Esophagus (tissue), 2 donors: ENCODE measurements around the gene MACF1. TPM values are rescaled to one million over a fixed set of nuclear protein-coding genes. Genes with fewer than 3 reads are reported as not detected.
"Not testable (repeated sequence)": the region's sequence is repeated elsewhere in the genome, so short reads cannot be mapped to it uniquely, and the experiment has no call there.

Experiments
- H3K27ac ChIP-seq, 2 donors: one replicate each; pipeline ENCODE4 v1.5.1; 2013; ENCODE audit warnings: low read depth in 2 of 2, mild to moderate bottlenecking in 2 of 2, inconsistent platforms in 1 of 2, low read length in 1 of 2, moderate library complexity in 1 of 2
- H3K27me3 ChIP-seq, 2 donors: one replicate each; pipeline ENCODE4 v1.6.1; 2013; ENCODE audit warnings: low read length in 2 of 2, control low read depth in 1 of 2, mild to moderate bottlenecking in 1 of 2; ENCODE audit not compliant: insufficient read depth in 2 of 2, control insufficient read depth in 1 of 2
- H3K36me3 ChIP-seq, 2 donors: one replicate each; pipeline ENCODE4 v1.6.1; 2013; ENCODE audit warnings: low read length in 1 of 2; ENCODE audit not compliant: control insufficient read depth in 2 of 2, insufficient read depth in 2 of 2
- H3K4me1 ChIP-seq, 2 donors: one replicate each; pipeline ENCODE4 v1.6.1; 2013; ENCODE audit warnings: low read length in 1 of 2; ENCODE audit not compliant: control insufficient read depth in 2 of 2, insufficient read depth in 2 of 2
- H3K4me3 ChIP-seq, 2 donors: one replicate each; pipeline ENCODE4 v1.5.1; 2013; ENCODE audit warnings: low read length in 2 of 2, mild to moderate bottlenecking in 2 of 2, low read depth in 1 of 2, moderate library complexity in 1 of 2
- H3K9me3 ChIP-seq, 2 donors: one replicate each; pipeline ENCODE4 v1.6.1; 2013; ENCODE audit warnings: mild to moderate bottlenecking in 2 of 2, low read depth in 1 of 2, low read length in 1 of 2, moderate library complexity in 1 of 2; ENCODE audit not compliant: control insufficient read depth in 2 of 2, insufficient read depth in 1 of 2
- WGBS, 2 donors: extraction: QIAGEN DNeasy Blood & Tissue Kit; methylation state at CpG; one replicate each; pipeline ENCODE4 v1.1.7; 2013; 5-methylcytosine and 5-hydroxymethylcytosine counted together
- polyA plus RNA-seq, 2 donors: library from polyadenylated mRNA; stranded (reverse); fragments of 200-250 nt; gene quantifications; one replicate each; pipeline ENCODE4 v1.2.3, GENCODE V29; 2013
- donor health status: healthy with polysubstance abuse.
- donor health status: Bipolar disorder and iron deficiency.

The MACF1 gene
- polyA plus RNA-seq, 2 donors: 35.2 to 40.1 TPM

GRCh38 chr1:39441797-39442196, 237.3 kb downstream of the MACF1 start:
- Histone ChIP-seq H3K27me3 (no peaks in the 10 kb centered on the region), H3K4me1 (no peaks in the 10 kb centered on the region), H3K9me3 (no peaks in the 10 kb centered on the region), H3K27ac (no peak overlapping the region), H3K4me3 (no peak overlapping the region), H3K36me3 (peaks cover 21% of the 10 kb centered on the region in 2 donors)

- Histone ChIP-seq H3K4me1 (no peaks in the 10 kb centered on the region), H3K27ac (no peak overlapping the region), H3K9me3 (no peaks in the 10 kb centered on the region), H3K4me3 (no peak overlapping the region), H3K27me3 (no peaks in the 10 kb centered on the region), H3K36me3 (peaks cover 23 to 26% of the 10 kb centered on the region in 2 donors)
- 98 to 99% methylated on average over 2 of the region's 2 CpGs for WGBS, 2 donors
Measured at GRCh38 chr1:39445573-39445972, 241.1 kb downstream of the MACF1 start.

- Histone ChIP-seq H3K4me3 (no peak overlapping the region), H3K27me3 (no peaks in the 10 kb centered on the region), H3K4me1 (no peaks in the 10 kb centered on the region), H3K27ac (no peak overlapping the region), H3K36me3 (peaks cover 24 to 26% of the 10 kb centered on the region in 2 donors), H3K9me3 (no peaks in the 10 kb centered on the region)
- 77 to 78% methylated on average over 5 of the region's 5 CpGs for WGBS, 2 donors
Measured at GRCh38 chr1:39446986-39447567, 242.6 kb downstream of the MACF1 start.

GRCh38 chr1:39450041-39450440, 245.5 kb downstream of the MACF1 start:
- not testable (repeated sequence) for H3K4me3 ChIP-seq, H3K4me1 ChIP-seq, H3K9me3 ChIP-seq, H3K27ac ChIP-seq, H3K27me3 ChIP-seq
- WGBS, 2 donors: 89 to 90% methylated on average over 4 of the region's 4 CpGs
- peaks cover 30 to 34% of the 10 kb centered on the region in 2 donors for H3K36me3 ChIP-seq

GRCh38 chr1:39450956-39451606, 246.6 kb downstream of the MACF1 start:
- Histone ChIP-seq H3K4me3 (no peak overlapping the region), H3K4me1 (no peaks in the 10 kb centered on the region), H3K27ac (no peak overlapping the region), H3K9me3 (no peaks in the 10 kb centered on the region), H3K36me3 (peaks cover 36 to 37% of the 10 kb centered on the region in 2 donors), H3K27me3 (no peaks in the 10 kb centered on the region)
- WGBS, 2 donors: 67 to 69% methylated on average over 10 of the region's 10 CpGs

- 92 to 94% methylated on average over 7 of the region's 7 CpGs for WGBS, 2 donors
- Histone ChIP-seq H3K27ac (no peak overlapping the region), H3K4me3 (no peak overlapping the region), H3K4me1 (no peaks in the 10 kb centered on the region), H3K36me3 (peaks cover 38 to 39% of the 10 kb centered on the region in 2 donors), H3K27me3 (no peaks in the 10 kb centered on the region), H3K9me3 (no peaks in the 10 kb centered on the region)
Measured at GRCh38 chr1:39452081-39452480, 247.6 kb downstream of the MACF1 start.

GRCh38 chr1:39452540-39452939, 248.0 kb downstream of the MACF1 start:
- no peaks in the 10 kb centered on the region for H3K27me3 ChIP-seq
- H3K27ac ChIP-seq: no peak overlapping the region
- no peaks in the 10 kb centered on the region for H3K4me1 ChIP-seq
- no peak overlapping the region for H3K4me3 ChIP-seq
- H3K36me3 ChIP-seq: peaks cover 40 to 42% of the 10 kb centered on the region in 2 donors
- no peaks in the 10 kb centered on the region for H3K9me3 ChIP-seq
- 93 to 98% methylated on average over 5 of the region's 5 CpGs for WGBS, 2 donors

- 72 to 77% methylated on average over 8 of the region's 8 CpGs for WGBS, 2 donors
- Histone ChIP-seq H3K27me3 (no peaks in the 10 kb centered on the region), H3K4me3 (no peak overlapping the region), H3K4me1 (no peaks in the 10 kb centered on the region), H3K9me3 (no peaks in the 10 kb centered on the region), H3K36me3 (peaks cover 42 to 45% of the 10 kb centered on the region in 2 donors), H3K27ac (no peak overlapping the region)
Measured at GRCh38 chr1:39453603-39454002, 249.1 kb downstream of the MACF1 start.

GRCh38 chr1:39458991-39459390, 254.5 kb downstream of the MACF1 start:
- 58 to 73% methylated on average over 4 of the region's 4 CpGs for WGBS, 2 donors
- Histone ChIP-seq H3K27me3 (no peaks in the 10 kb centered on the region), H3K9me3 (no peaks in the 10 kb centered on the region), H3K36me3 (peaks cover 35 to 42% of the 10 kb centered on the region in 2 donors), H3K4me3 (no peak overlapping the region), H3K4me1 (no peaks in the 10 kb centered on the region), H3K27ac (no peak overlapping the region)

- no peak overlapping the region for H3K27ac ChIP-seq
- H3K36me3 ChIP-seq: peaks cover 20 to 34% of the 10 kb centered on the region in 2 donors
- H3K27me3 ChIP-seq: no peaks in the 10 kb centered on the region
- no peaks in the 10 kb centered on the region for H3K9me3 ChIP-seq
- H3K4me3 ChIP-seq: no peak overlapping the region
- H3K4me1 ChIP-seq: no peaks in the 10 kb centered on the region
- 65 to 76% methylated on average over 1 of the region's 1 CpG for WGBS, 2 donors
Measured at GRCh38 chr1:39462074-39462473, 257.6 kb downstream of the MACF1 start.
